Transverse colon (tissue), 4 donors: Measurements from ENCODE around the gene CEPT1.

ENCODE experiments used
- EP300 ChIP-seq: sonication (generic); formaldehyde crosslinking; IDR thresholded peaks from one replicate; pipeline ENCODE4 v1.6.1; 2017; ENCODE audit warnings: antibody characterized with exemption, low read depth
- POLR2A ChIP-seq: fragments of 450-650 bp; IDR thresholded peaks from one replicate; pipeline ENCODE4 v1.6.1; 2016; ENCODE audit warnings: antibody characterized with exemption, mild to moderate bottlenecking, moderate library complexity
- POLR2AphosphoS5 ChIP-seq, 3 donors: sonication (generic); formaldehyde crosslinking; IDR thresholded peaks; one replicate each; pipeline ENCODE4 v1.6.1; 2016; ENCODE audit warnings: antibody characterized with exemption in 3 of 3
- TF ChIP-seq, protein P1 (sequence below), 5 experiments: fragments of 200-600 bp in 3 of 5; fragments of 450-650 bp in 2 of 5; sonication (generic) in 3 of 5; IDR thresholded peaks; 1 replicate in 2 of 5; 2 replicates in 3 of 5; pipeline ENCODE4 v1.5.1; 2016 to 2017; ENCODE audit warnings: antibody characterized with exemption in 5 of 5, inconsistent platforms in 3 of 5, mild to moderate bottlenecking in 2 of 5, moderate library complexity in 1 of 5

DNA sequence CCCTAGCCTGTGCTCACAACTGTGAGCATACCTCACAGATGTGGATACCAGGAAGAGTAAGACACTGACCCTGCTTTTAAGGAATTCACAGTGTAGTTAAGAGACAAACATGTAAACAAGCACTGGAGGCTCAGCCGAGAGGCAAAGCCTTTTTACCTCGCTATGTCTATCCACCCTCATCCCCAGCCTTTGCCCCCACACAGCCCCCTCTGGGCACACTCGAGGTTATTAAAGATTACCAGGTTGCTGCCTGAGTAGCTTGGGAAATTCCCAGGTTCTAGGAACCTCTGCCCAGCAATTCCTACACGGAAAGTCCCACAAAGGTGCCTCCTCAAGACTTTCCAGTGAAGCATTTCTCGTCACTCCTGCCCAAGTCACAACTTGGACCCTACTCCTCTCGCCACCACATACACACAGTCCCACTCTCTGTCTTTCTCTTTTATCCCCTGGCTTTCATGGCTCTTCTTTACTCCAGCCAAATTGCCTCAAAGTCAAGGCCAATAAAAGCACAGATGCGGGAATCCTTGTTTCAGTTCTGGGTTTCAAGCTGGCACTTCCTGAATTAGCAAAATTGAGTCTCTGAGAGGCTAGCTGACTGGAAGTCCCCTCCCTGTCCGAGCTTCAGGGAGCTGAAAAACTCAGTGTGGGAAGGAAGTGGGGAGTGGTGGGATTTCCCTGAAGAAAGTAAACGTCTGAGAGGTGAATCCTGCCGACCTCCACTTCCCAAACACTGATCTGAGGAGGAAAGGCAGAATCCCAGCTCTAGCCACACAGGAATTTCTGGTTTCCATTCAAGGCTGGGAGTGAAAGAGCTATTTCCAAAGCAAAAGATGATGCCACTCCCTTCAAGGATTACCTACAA, 52.9 kb downstream of the CEPT1 start:
- TF ChIP-seq, protein P1, sequence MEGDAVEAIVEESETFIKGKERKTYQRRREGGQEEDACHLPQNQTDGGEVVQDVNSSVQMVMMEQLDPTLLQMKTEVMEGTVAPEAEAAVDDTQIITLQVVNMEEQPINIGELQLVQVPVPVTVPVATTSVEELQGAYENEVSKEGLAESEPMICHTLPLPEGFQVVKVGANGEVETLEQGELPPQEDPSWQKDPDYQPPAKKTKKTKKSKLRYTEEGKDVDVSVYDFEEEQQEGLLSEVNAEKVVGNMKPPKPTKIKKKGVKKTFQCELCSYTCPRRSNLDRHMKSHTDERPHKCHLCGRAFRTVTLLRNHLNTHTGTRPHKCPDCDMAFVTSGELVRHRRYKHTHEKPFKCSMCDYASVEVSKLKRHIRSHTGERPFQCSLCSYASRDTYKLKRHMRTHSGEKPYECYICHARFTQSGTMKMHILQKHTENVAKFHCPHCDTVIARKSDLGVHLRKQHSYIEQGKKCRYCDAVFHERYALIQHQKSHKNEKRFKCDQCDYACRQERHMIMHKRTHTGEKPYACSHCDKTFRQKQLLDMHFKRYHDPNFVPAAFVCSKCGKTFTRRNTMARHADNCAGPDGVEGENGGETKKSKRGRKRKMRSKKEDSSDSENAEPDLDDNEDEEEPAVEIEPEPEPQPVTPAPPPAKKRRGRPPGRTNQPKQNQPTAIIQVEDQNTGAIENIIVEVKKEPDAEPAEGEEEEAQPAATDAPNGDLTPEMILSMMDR (IDR thresholded peaks at IDR 0.05), result no peak
- TF ChIP-seq POLR2AphosphoS5 (IDR thresholded peaks at IDR 0.05) (no peak), POLR2A (no peak), EP300 (no peak)
